ENCODE measurements around the gene EVL. TPM values are rescaled to one million over a fixed set of nuclear protein-coding genes. Genes with fewer than 3 reads are reported as not detected.

The EVL gene
- total RNA-seq, 2 donors from 2014 or later = 53.1 to 102 TPM

- H3K27ac ChIP-seq = no peak overlapping the region
- H3K4me3 ChIP-seq = no peak overlapping the region
- TF ChIP-seq CTCF (IDR thresholded peaks at IDR 0.05) = no peak
- no peaks in the 10 kb centered on the region for H3K36me3 ChIP-seq
- ATAC-seq (ENCODE audit: insufficient number of reproducible peaks, low FRiP score, low read depth) = no peak
- DNase-seq (ENCODE audit: low spot score) = no peak
- no peaks in the 10 kb centered on the region for H3K9me3 ChIP-seq
- no peaks in the 10 kb centered on the region for H3K27me3 ChIP-seq (replicated peaks; ENCODE audit: insufficient read depth)
- no peaks in the 10 kb centered on the region for H3K4me1 ChIP-seq (ENCODE audit: control insufficient read depth in 1 of 2, low read depth in 2 of 2)
These were observed 59.4 kb downstream of the EVL start for GRCh38 chr14:100124551-100125088.

DNA sequence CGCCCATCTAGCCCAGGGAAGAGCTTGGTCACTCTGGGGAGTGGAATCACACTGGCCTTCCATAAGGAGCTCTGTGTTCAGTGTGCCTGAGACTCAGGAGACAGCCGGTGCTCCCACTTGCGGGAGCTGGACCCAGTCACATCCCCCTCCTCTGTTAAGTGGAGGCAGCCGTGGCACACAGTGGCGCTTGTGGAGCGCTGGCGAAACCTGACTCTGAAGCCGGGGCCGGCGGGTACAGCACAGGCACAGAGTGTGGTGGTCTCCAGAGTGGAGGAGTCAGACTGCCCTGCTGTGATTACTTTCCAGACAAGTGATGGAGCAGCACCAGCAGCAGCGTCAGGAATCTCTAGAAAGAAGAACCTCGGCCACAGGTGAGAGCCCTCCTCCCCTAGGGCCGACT lies 61.2 kb downstream of the EVL start:
- no peak for TF ChIP-seq CTCF (IDR thresholded peaks at IDR 0.05)
- H3K36me3 ChIP-seq = no peaks in the 10 kb centered on the region
- no peak overlapping the region for H3K4me3 ChIP-seq
- ATAC-seq (ENCODE audit: insufficient number of reproducible peaks, low FRiP score, low read depth) = no peak
- no peaks in the 10 kb centered on the region for H3K4me1 ChIP-seq (ENCODE audit: control insufficient read depth in 1 of 2, low read depth in 2 of 2)
- H3K9me3 ChIP-seq = no peaks in the 10 kb centered on the region
- H3K27ac ChIP-seq = no peak overlapping the region
- no peak for DNase-seq (ENCODE audit: low spot score)
- no peaks in the 10 kb centered on the region for H3K27me3 ChIP-seq (replicated peaks; ENCODE audit: insufficient read depth)

GRCh38 chr14:100127853-100128455 lies 62.7 kb downstream of the EVL start:
- Histone ChIP-seq H3K36me3 (peaks cover 8% of the 10 kb centered on the region), H3K4me3 (no peak overlapping the region), H3K27me3 (replicated peaks; ENCODE audit: insufficient read depth) (no peaks in the 10 kb centered on the region), H3K9me3 (no peaks in the 10 kb centered on the region), H3K27ac (no peak overlapping the region), H3K4me1 (ENCODE audit: control insufficient read depth in 1 of 2, low read depth in 2 of 2) (no peaks in the 10 kb centered on the region)
- no peak for DNase-seq (ENCODE audit: low spot score)
- no peak for ATAC-seq (ENCODE audit: insufficient number of reproducible peaks, low FRiP score, low read depth)
- TF ChIP-seq CTCF (IDR thresholded peaks at IDR 0.05) = no peak

- H3K36me3 ChIP-seq = peaks cover 8% of the 10 kb centered on the region
- H3K4me1 ChIP-seq (ENCODE audit: control insufficient read depth in 1 of 2, low read depth in 2 of 2) = no peaks in the 10 kb centered on the region
- TF ChIP-seq CTCF (IDR thresholded peaks at IDR 0.05) = no peak
- no peaks in the 10 kb centered on the region for H3K9me3 ChIP-seq
- DNase-seq (ENCODE audit: low spot score) = no peak
- no peaks in the 10 kb centered on the region for H3K27me3 ChIP-seq (replicated peaks; ENCODE audit: insufficient read depth)
- no peak overlapping the region for H3K27ac ChIP-seq
- no peak for ATAC-seq (ENCODE audit: insufficient number of reproducible peaks, low FRiP score, low read depth)
- no peak overlapping the region for H3K4me3 ChIP-seq
These were observed 63.5 kb downstream of the EVL start for GRCh38 chr14:100128688-100129087.

GRCh38 chr14:100129161-100129589 lies 64.0 kb downstream of the EVL start:
- Histone ChIP-seq H3K36me3 (peaks cover 8% of the 10 kb centered on the region), H3K9me3 (no peaks in the 10 kb centered on the region), H3K4me3 (no peak overlapping the region), H3K27ac (no peak overlapping the region), H3K4me1 (ENCODE audit: control insufficient read depth in 1 of 2, low read depth in 2 of 2) (no peaks in the 10 kb centered on the region), H3K27me3 (replicated peaks; ENCODE audit: insufficient read depth) (no peaks in the 10 kb centered on the region)
- ATAC-seq (ENCODE audit: insufficient number of reproducible peaks, low FRiP score, low read depth) = no peak
- no peak for TF ChIP-seq CTCF (IDR thresholded peaks at IDR 0.05)
- DNase-seq (ENCODE audit: low spot score) = no peak

All from thoracic aorta (tissue), 2 donors.